Tibial artery (tissue), 4 donors: Measurements from ENCODE around the gene HAAO.

ENCODE experiments used
- DNase-seq, 2 donors: peaks; one replicate each; pipeline ENCODE4 v3.0.0-alpha.2; 2019
- H3K27ac ChIP-seq, 2 donors: fragments of 200-600 bp; sonication (generic) in 1 of 2; 1 replicate in 1 of 2; 2 replicates in 1 of 2; pipeline ENCODE4 v1.5.1; 2018 to 2019; ENCODE audit warnings: mild to moderate bottlenecking in 1 of 2
- H3K27me3 ChIP-seq, 2 donors: fragments of 200-600 bp; sonication (generic) in 1 of 2; one replicate each; pipeline versions ENCODE4 v1.5.1 to v1.6.0; 2016 to 2019
- H3K36me3 ChIP-seq, 3 donors: fragments of 200-600 bp; sonication (generic) in 2 of 3; one replicate each; pipeline ENCODE4 v1.5.1; 2016 to 2019; ENCODE audit warnings: mild to moderate bottlenecking in 2 of 3
- H3K4me1 ChIP-seq, 4 donors: fragments of 200-600 bp; sonication (generic) in 2 of 4; 1 replicate in 3 of 4; 2 replicates in 1 of 4; pipeline ENCODE4 v1.5.1; 2016 to 2019
- H3K4me3 ChIP-seq, 2 donors: fragments of 200-600 bp; sonication (generic) in 1 of 2; 1 replicate in 1 of 2; 2 replicates in 1 of 2; pipeline ENCODE4 v1.5.1; 2018 to 2019; ENCODE audit warnings: mild to moderate bottlenecking in 2 of 2
- H3K9me3 ChIP-seq, 3 donors: fragments of 200-600 bp; sonication (generic) in 1 of 3; one replicate each; pipeline ENCODE4 v1.5.1; 2016 to 2019
- intact Hi-C: fragments of 100-400 bp; cut with DNase I; formaldehyde crosslinking; loops from one replicate; pipeline ENCODE4 v1.15.0; 2023; ENCODE audit warnings: low total_unique reads
- TF ChIP-seq, protein P1 (sequence below), 2 experiments: fragments of 200-600 bp in 1 of 2; fragments of 450-650 bp in 1 of 2; IDR thresholded peaks; one replicate each; pipeline ENCODE4 v1.5.1; 2017 to 2019; ENCODE audit warnings: antibody characterized with exemption in 2 of 2, mild to moderate bottlenecking in 1 of 2, moderate library complexity in 1 of 2

Gene HAAO

DNA sequence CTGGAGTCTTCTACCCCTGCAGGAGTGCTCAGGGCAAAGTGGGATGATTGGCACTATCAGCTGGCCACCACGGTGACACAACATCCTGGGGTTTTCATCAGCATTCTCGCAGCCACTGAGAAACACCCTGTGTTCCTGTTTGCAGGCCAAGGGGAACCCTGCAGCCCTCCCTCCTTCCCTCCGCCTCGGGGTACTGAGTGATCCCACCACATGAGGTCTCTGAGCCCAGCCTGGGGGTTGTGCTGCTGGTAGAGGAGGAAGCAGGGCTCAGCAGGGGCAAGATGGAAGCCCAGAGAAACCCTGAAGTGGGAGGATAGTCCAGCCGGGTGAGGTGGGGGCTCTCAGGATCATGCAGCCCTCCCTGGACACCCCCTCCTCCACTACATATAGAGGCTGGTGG, 28.3 kb downstream of the HAAO start, which contains the start of gene OXER1:
TSS of gene OXER1 (minus strand) at position 40 of the 400 bp plus-strand sequence. CDS start 73 bp downstream, outside the sequence.
- Histone ChIP-seq H3K4me3 (no peak within 1 kb of the TSS), H3K27me3 (no peaks in the 10 kb centered on the region), H3K36me3 (peaks cover 0 to 27% (median 5%) of the 10 kb centered on the region in 3 donors), H3K4me1 (no peaks in the 10 kb centered on the region), H3K9me3 (no peaks in the 10 kb centered on the region), H3K27ac (no peak within 1 kb of the TSS)
- intact Hi-C loops = no loop called here
- TF ChIP-seq, protein P1, sequence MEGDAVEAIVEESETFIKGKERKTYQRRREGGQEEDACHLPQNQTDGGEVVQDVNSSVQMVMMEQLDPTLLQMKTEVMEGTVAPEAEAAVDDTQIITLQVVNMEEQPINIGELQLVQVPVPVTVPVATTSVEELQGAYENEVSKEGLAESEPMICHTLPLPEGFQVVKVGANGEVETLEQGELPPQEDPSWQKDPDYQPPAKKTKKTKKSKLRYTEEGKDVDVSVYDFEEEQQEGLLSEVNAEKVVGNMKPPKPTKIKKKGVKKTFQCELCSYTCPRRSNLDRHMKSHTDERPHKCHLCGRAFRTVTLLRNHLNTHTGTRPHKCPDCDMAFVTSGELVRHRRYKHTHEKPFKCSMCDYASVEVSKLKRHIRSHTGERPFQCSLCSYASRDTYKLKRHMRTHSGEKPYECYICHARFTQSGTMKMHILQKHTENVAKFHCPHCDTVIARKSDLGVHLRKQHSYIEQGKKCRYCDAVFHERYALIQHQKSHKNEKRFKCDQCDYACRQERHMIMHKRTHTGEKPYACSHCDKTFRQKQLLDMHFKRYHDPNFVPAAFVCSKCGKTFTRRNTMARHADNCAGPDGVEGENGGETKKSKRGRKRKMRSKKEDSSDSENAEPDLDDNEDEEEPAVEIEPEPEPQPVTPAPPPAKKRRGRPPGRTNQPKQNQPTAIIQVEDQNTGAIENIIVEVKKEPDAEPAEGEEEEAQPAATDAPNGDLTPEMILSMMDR (IDR thresholded peaks at IDR 0.05) = no peak
- DNase-seq = no peak

DNA sequence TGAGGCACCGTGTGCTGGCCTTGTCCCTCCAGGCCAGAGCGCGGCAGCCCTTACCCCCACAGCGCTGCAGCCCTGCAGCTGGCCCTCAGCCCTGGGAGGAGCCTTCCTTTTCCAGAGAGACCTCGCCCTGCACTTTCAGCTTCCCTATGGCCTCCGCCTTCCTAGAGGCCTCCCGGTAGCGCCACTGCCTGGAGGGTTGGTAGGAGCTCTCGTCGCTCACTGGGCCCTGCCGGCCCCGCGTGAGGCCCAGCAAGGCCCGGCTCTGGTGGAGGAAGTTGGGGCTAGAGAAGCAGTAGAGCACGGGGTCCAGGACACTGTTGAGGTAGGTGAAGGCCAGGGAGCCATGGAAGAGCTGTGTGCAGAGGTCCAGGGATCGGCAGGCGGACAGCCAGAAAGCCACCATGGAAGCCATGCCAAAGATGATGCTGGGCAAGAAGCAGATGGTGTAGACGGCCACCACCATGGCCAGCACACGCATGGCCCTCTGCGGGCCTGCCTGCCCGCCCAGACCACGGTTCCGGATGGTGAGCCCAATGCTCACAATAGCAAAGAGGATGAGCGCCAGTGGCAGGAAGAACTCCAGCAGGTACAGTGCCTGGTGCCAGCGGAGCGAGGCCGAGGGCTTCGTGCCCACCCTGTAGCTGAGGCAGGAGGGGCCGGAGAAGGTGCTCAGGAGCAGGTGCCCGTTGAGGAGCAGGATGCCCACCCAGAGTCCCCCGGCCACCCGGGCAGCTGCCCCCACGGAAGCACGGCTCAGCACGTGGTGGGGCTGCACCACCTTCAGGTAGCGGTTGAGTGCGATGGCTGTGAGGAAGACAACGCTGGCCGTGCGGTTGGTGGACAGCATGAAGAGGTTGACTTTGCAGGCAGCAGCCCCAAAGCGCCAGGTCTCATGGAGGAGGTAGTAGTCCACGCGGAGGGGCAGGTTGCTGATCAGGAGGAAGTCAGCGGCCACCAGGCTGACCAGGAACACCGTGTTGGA, 29.3 kb downstream of the HAAO start:
- intact Hi-C loops = no loop called here
- H3K27me3 ChIP-seq = no peaks in the 10 kb centered on the region
- H3K27ac ChIP-seq = no peak overlapping the region
- H3K4me3 ChIP-seq = no peak overlapping the region
- no peaks in the 10 kb centered on the region for H3K4me1 ChIP-seq
- no peak for DNase-seq
- H3K9me3 ChIP-seq = no peaks in the 10 kb centered on the region
- TF ChIP-seq, protein P1 (IDR thresholded peaks at IDR 0.05) = no peak
- peaks cover 0 to 22% (median 5%) of the 10 kb centered on the region in 3 donors for H3K36me3 ChIP-seq

DNA sequence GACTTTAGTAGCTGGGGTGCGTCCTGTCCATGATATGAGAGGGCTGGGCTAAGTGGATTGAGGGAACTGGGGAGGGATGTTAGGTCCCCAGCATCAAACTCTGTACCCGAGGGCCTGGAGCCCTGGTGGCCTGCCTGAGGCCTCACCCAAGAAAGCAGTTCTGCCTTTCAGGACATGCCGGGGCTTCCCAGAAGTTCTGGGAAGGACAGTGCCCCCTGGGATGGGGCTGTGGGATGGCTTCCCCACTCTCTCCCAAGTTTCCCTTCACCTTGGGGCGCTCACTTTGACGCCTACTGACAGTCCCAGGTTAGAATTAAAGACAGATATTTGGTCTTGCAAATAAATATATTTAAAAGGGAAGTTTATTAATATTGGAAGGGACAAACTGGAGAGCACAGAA, 30.2 kb downstream of the HAAO start:
- no peaks in the 10 kb centered on the region for H3K27me3 ChIP-seq

DNA sequence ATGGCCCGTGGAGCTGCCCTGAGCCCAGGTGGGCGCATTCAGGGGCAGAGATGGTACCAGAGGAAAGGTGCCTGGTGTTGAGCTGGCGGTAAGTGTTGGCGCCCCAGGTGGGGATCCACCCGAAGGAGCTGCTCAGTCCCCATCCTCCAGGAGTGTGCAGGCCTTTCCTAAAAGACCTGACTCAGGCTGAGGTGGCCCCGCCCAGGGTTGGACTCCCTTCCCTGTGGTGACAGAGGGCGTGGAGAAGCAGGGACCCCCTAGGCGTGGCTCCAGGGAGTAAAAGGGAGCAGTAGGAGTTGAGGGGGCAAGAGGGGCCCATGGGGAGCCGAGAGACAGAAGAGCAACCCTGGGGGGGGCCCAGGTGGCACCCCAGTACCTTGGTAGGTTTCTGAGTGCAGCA, 30.8 kb downstream of the HAAO start:
- no peak overlapping the region for H3K4me3 ChIP-seq

More for the DNA sequence above, 30.2 kb downstream of the HAAO start:
- TF ChIP-seq, protein P1 (IDR thresholded peaks at IDR 0.05) = no peak
- no peak for DNase-seq
- Histone ChIP-seq H3K27ac (no peak overlapping the region), H3K4me3 (no peak overlapping the region), H3K9me3 (no peaks in the 10 kb centered on the region), H3K4me1 (no peaks in the 10 kb centered on the region), H3K36me3 (peaks cover 0 to 15% (median 0%) of the 10 kb centered on the region in 3 donors)
- intact Hi-C loops = no loop called here

DNA sequence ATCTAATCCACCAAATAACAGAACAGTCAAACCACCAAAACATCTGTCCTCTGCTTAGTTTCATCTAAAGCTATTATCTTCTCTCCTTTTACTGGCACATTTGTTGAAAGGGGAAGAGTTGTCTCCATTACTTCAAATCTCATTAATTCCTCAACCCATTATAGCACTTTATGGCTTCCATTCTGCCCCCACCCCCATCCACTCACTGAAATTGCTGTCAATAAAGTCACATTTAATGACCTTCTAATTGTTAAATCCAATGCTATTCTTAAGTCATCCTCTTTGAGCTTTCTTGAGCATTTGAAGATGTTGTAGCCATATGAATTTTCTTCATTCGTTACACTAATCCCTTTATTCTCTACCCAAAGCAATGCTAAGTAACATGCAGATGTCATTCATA, 33.6 kb downstream of the HAAO start:
- no peaks in the 10 kb centered on the region for H3K9me3 ChIP-seq
- TF ChIP-seq, protein P1 (IDR thresholded peaks at IDR 0.05) = no peak
- H3K36me3 ChIP-seq = peaks cover 0 to 20% (median 9%) of the 10 kb centered on the region in 3 donors
- H3K4me3 ChIP-seq = no peak overlapping the region
- H3K27ac ChIP-seq = no peak overlapping the region
- no peak for DNase-seq
- H3K27me3 ChIP-seq = no peaks in the 10 kb centered on the region
- intact Hi-C loops = no loop called here
- H3K4me1 ChIP-seq = no peaks in the 10 kb centered on the region

More for the DNA sequence above, 30.8 kb downstream of the HAAO start:
- Histone ChIP-seq H3K36me3 (peaks cover 0 to 10% (median 0%) of the 10 kb centered on the region in 3 donors), H3K4me1 (no peaks in the 10 kb centered on the region), H3K9me3 (no peaks in the 10 kb centered on the region), H3K27me3 (no peaks in the 10 kb centered on the region), H3K27ac (no peak overlapping the region)
- no peak for DNase-seq
- intact Hi-C loops = no loop called here
- TF ChIP-seq, protein P1 (IDR thresholded peaks at IDR 0.05) = no peak
